Endothelial cell of umbilical vein (primary cell): ENCODE data around the gene UBE2C. TPM values are rescaled to one million over a fixed set of nuclear protein-coding genes. Genes with fewer than 3 reads are reported as not detected.

Source experiments
- BruUV-seq: library from RNA; stranded (reverse); fragments of 400-500 nt; replicated peaks from 2 replicates; lab custom pipeline; 2021; lab: Mats Ljungman, UMichigan
- CTCF ChIA-PET: fragments of 300-600, 350-600 bp; sonication (Branson Sonifier 250); formaldehyde crosslinking; loops from one replicate; lab custom pipeline; 2021; ENCODE audit warnings: antibody characterized with exemption, inconsistent platforms; lab: Charles Lee
- POLR2A ChIA-PET: fragments of 300-600, 350-600 bp; sonication (Branson Sonifier 250); formaldehyde crosslinking; loops from one replicate; lab custom pipeline; 2021; ENCODE audit warnings: antibody characterized with exemption, inconsistent platforms; lab: Charles Lee
- DNase-seq: peaks from one replicate; pipeline ENCODE4 v3.0.0-alpha.2; 2011; ENCODE audit warnings: low read depth, low spot score
- FAIRE-seq: peaks from 2 replicates; lab custom pipeline; 2011; peaks lifted over from hg19 to GRCh38; lab: Jason Lieb, UNC
- H2AFZ ChIP-seq: 2 replicates; pipeline ENCODE4 v1.6.0; 2012; ENCODE audit warnings: low read depth, low read length, control low read depth, inconsistent platforms
- H3K27ac ChIP-seq: 2 replicates; pipeline ENCODE4 v1.5.1; 2011; ENCODE audit warnings: low read depth, mild to moderate bottlenecking, control low read depth, low read length, moderate library complexity; ENCODE audit not compliant: insufficient read depth
- H3K27me3 ChIP-seq, 2 experiments: 2 replicates each; pipeline versions ENCODE4 v1.6.0 to v1.6.1; 2011; ENCODE audit warnings: low read length in 2 of 2, mixed read lengths in 1 of 2; ENCODE audit not compliant: control insufficient read depth in 2 of 2, insufficient read depth in 2 of 2
- H3K36me3 ChIP-seq, 2 experiments: 2 replicates in 1 of 2; 3 replicates in 1 of 2; pipeline ENCODE4 v1.5.1; 2011; ENCODE audit warnings: low read length in 2 of 2, mild to moderate bottlenecking in 1 of 2, moderate library complexity in 1 of 2; ENCODE audit not compliant: control insufficient read depth in 2 of 2, insufficient read depth in 2 of 2; ENCODE audit errors: extremely low read depth in 1 of 2
- H3K4me1 ChIP-seq: 3 replicates; pipeline ENCODE4 v1.5.1; 2011; ENCODE audit warnings: mild to moderate bottlenecking, low read length; ENCODE audit not compliant: control insufficient read depth, insufficient read depth; ENCODE audit errors: extremely low read depth
- H3K4me2 ChIP-seq: 2 replicates; pipeline ENCODE4 v1.6.1; 2011; ENCODE audit warnings: low read length, control low read depth, mixed read lengths; ENCODE audit not compliant: insufficient read depth
- H3K4me3 ChIP-seq, 3 experiments: fragments of 200-600 bp in 1 of 3; sonication (generic), shearing (Covaris generic) in 1 of 3; replicated peaks in 1 of 3; 2 replicates each; pipeline ENCODE4 v1.5.1; 2011 to 2016; ENCODE audit warnings: control low read depth in 3 of 3, low read length in 3 of 3, mild to moderate bottlenecking in 2 of 3, inconsistent platforms in 1 of 3, low read depth in 1 of 3, moderate library complexity in 1 of 3; ENCODE audit not compliant: insufficient read depth in 1 of 3
- H3K79me2 ChIP-seq: 2 replicates; pipeline ENCODE4 v1.6.0; 2012; ENCODE audit warnings: low read length, inconsistent platforms; ENCODE audit not compliant: control insufficient read depth, insufficient read depth
- H3K9ac ChIP-seq: replicated peaks from 2 replicates; pipeline ENCODE3; 2011; ENCODE audit warnings: low read length, control low read depth; ENCODE audit not compliant: insufficient read depth; ENCODE audit errors: extremely low read depth
- H3K9me1 ChIP-seq: replicated peaks from 3 replicates; pipeline ENCODE4 v1.6.0; 2011; ENCODE audit warnings: mild to moderate bottlenecking, low read length; ENCODE audit not compliant: control insufficient read depth, insufficient read depth; ENCODE audit errors: extremely low read depth
- H3K9me3 ChIP-seq: replicated peaks from 2 replicates; pipeline ENCODE4 v1.5.1; 2012; ENCODE audit warnings: low read length, inconsistent platforms; ENCODE audit not compliant: control insufficient read depth, insufficient read depth
- H4K20me1 ChIP-seq: replicated peaks from 2 replicates; pipeline ENCODE3; 2011; ENCODE audit warnings: mild to moderate bottlenecking, low read length; ENCODE audit not compliant: control insufficient read depth, insufficient read depth; ENCODE audit errors: extremely low read depth
- CTCF ChIP-seq, 2 donors: IDR thresholded peaks; 1 replicate in 1 of 2; 2 replicates in 1 of 2; pipeline ENCODE4 v1.5.1; 2011; ENCODE audit warnings: low read length in 2 of 2, mild to moderate bottlenecking in 2 of 2, moderate library complexity in 2 of 2, control low read depth in 1 of 2, inconsistent platforms in 1 of 2, low read depth in 1 of 2; ENCODE audit not compliant: insufficient read depth in 1 of 2; ENCODE audit errors: extremely low read depth in 1 of 2
- EZH2 ChIP-seq: IDR thresholded peaks from 2 replicates; pipeline ENCODE4 v1.6.1; 2012; ENCODE audit warnings: borderline replicate concordance, low read depth, mild to moderate bottlenecking, moderate library complexity, low read length, inconsistent platforms; ENCODE audit not compliant: severe bottlenecking
- FOS ChIP-seq: IDR thresholded peaks from 2 replicates; pipeline ENCODE4 v1.6.1; 2011; ENCODE audit warnings: mild to moderate bottlenecking, low read length, moderate library complexity, borderline replicate concordance; ENCODE audit not compliant: insufficient read depth
- GATA2 ChIP-seq: IDR thresholded peaks from 2 replicates; pipeline ENCODE4 v1.7.0; 2011; ENCODE audit warnings: low read depth, mild to moderate bottlenecking, moderate library complexity, mixed read lengths, low read length; ENCODE audit not compliant: insufficient read length, insufficient read depth
- JUN ChIP-seq: IDR thresholded peaks from 2 replicates; pipeline ENCODE4 v1.6.1; 2011; ENCODE audit warnings: borderline replicate concordance, low read depth; ENCODE audit not compliant: insufficient read length, insufficient read depth
- MAX ChIP-seq: IDR thresholded peaks from 2 replicates; pipeline ENCODE4 v1.6.1; 2011; ENCODE audit not compliant: insufficient read depth, insufficient read length
- MYC ChIP-seq: IDR thresholded peaks from one replicate; pipeline ENCODE4 v1.6.1; 2011; ENCODE audit warnings: mild to moderate bottlenecking, low read depth, low read length
- POLR2A ChIP-seq: IDR thresholded peaks from 2 replicates; pipeline ENCODE4 v1.6.1; 2012; ENCODE audit warnings: low read depth, mild to moderate bottlenecking, control low read depth, low read length
- POLR2AphosphoS5 ChIP-seq: IDR thresholded peaks from 2 replicates; pipeline ENCODE4 v1.6.1; 2012; ENCODE audit warnings: low read depth, mild to moderate bottlenecking, control low read depth, low read length, moderate library complexity; ENCODE audit not compliant: insufficient read depth
- dilution Hi-C: fragments of 300-500 bp; cut with MboI; formaldehyde crosslinking; loops from one replicate; pipeline ENCODE4 v1.15.0; 2019; ENCODE audit warnings: low sequenced_read_pairs; ENCODE audit not compliant: extremely low pct_ligation_motif_present
- intact Hi-C: fragments of 100-400 bp; cut with micrococcal nuclease; formaldehyde crosslinking; loops from one replicate; pipeline ENCODE4 v1.10.0; 2022
- polyA plus RNA-seq, 4 experiments: library from polyadenylated mRNA; depleted of rRNA in 3 of 4; stranded (reverse) in 3 of 4; unstranded in 1 of 4; fragments of >200 nt; gene quantifications; 2 replicates each; pipeline versions ENCODE4 v1.2.1 to v1.2.3, GENCODE V29; 2011 to 2012; ENCODE audit warnings: missing spikeins in 1 of 4
- total RNA-seq: library from RNA; stranded (reverse); gene quantifications from 2 replicates; pipeline ENCODE4 v1.2.3, GENCODE V29; 2021

Gene UBE2C
- total and polyA plus RNA-seq, 2 donors (not counting 3 experiments of a cell fraction or from before 2014, with no cell fraction given) = 129 to 130 TPM

GRCh38 chr20:45843506-45843905 lies 31.1 kb downstream of the UBE2C start:
- CTCF ChIA-PET = no interaction called here
- Histone ChIP-seq H3K79me2 (no peaks in the 10 kb centered on the region), H3K4me1 (no peaks in the 10 kb centered on the region), H2AFZ (no peak overlapping the region), H3K4me3 (no peak overlapping the region), H3K9me3 (no peaks in the 10 kb centered on the region), H4K20me1 (no peaks in the 10 kb centered on the region), H3K9me1 (no peaks in the 10 kb centered on the region), H3K27ac (no peak overlapping the region), H3K36me3 (peaks cover 0 to 39% of the 10 kb centered on the region in 2 experiments), H3K27me3 (no peaks in the 10 kb centered on the region), H3K9ac (no peak overlapping the region), H3K4me2 (no peak overlapping the region)
- no peak for FAIRE-seq
- POLR2A ChIA-PET = no interaction called here
- dilution Hi-C loops (no loop called here), intact Hi-C loops (no loop called here)
- DNase-seq = no peak
- TF ChIP-seq GATA2 = no peak
- TF ChIP-seq EZH2 = no peak
- TF ChIP-seq POLR2AphosphoS5 = no peak
- no peak for TF ChIP-seq MAX
- TF ChIP-seq JUN = no peak
- TF ChIP-seq POLR2A = no peak
- TF ChIP-seq CTCF (IDR thresholded peaks at IDR 0.05; ENCODE audit: extremely low read depth in 1 of 2, insufficient read depth in 1 of 2, low read depth in 1 of 2, low read length in 2 of 2) = no peak
- no peak for TF ChIP-seq MYC
- TF ChIP-seq FOS = no peak
- no TSS peak for BruUV-seq
